Suprapubic skin (tissue), 3 donors: ENCODE results near the gene TMEM94.

Experiments
- CTCF ChIP-seq, 2 donors: fragments of 200-600 bp in 1 of 2; fragments of 450-650 bp in 1 of 2; sonication (generic) in 1 of 2; IDR thresholded peaks; one replicate each; pipeline ENCODE4 v1.5.1; 2016 to 2019; ENCODE audit warnings: antibody characterized with exemption in 2 of 2, mild to moderate bottlenecking in 1 of 2, moderate library complexity in 1 of 2
- POLR2AphosphoS5 ChIP-seq, 3 donors: sonication (generic); formaldehyde crosslinking; IDR thresholded peaks; one replicate each; pipeline ENCODE4 v1.6.1; 2017; ENCODE audit warnings: antibody characterized with exemption in 3 of 3

- TF ChIP-seq CTCF (IDR thresholded peaks at IDR 0.05), result no peak
- no peak for TF ChIP-seq POLR2AphosphoS5 (IDR thresholded peaks at IDR 0.05)
These were observed 36.2 kb downstream of the TMEM94 start for GRCh38 chr17:75492555-75493168.
